ENCODE measurements around the gene GPR42.
"Not testable (repeated sequence)": the region's sequence is repeated elsewhere in the genome, so short reads cannot be mapped to it uniquely, and the experiment has no call there.

The GPR42 gene

DNA sequence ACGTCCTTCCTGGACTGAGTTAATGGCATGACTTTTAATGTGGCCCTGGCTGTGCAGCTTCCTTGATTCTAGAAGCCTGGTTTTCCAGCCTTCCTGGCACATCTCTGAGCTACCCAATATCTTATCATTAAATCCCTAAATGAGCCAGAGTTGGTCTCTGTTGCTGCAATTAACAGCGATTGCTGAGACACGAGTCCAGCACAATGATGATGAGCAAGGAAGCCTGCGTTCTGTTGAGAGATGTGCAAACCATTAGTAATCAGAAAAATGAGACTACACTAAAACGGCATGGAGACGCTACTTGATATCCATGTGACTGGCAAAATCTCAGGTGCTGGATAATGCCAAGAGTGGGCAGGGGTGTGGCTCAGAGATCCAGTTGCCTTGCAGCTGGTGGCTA lies 26.2 kb downstream of the GPR42 start:
- DNase-seq: no peak

DNA sequence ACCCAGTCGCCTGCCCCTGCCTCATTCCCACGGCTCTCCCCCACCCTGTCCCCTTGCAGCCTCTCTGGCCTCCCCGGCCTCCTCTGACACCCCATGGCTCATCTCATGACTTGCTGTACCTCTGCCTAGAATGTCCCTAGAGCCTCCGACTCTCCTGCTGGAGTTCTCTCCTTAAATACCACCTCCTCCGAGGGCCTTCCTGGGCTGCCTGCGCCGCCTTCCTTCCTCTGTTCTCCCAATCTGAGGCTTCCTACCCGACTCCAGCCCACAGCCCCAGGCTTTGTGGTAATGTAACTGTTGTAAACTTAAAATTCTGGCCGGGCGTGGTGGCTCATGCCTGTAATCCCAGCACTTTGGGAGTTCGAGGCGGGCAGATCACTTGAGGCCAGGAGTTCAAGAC lies 27.7 kb downstream of the GPR42 start:
- DNase-seq: no peak

DNA sequence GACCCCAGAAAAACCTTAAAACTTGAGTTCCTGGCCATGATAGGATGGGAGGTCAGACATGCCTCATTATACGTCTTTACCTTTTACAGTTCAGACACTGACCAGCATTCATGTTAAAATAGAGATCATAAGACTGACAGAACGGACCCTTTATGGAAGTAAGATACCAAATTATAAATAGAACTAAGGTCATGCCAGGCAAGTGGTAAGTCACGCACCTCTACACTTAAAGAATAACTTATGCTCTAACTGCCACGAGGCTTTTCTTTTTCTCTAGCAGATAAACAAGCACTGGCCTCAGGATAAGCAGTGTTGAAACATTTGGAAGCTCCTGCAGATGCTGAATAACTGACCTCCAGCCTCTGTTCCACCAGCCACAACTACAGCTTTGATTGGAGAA lies 28.4 kb downstream of the GPR42 start:
- no peak for DNase-seq

DNA sequence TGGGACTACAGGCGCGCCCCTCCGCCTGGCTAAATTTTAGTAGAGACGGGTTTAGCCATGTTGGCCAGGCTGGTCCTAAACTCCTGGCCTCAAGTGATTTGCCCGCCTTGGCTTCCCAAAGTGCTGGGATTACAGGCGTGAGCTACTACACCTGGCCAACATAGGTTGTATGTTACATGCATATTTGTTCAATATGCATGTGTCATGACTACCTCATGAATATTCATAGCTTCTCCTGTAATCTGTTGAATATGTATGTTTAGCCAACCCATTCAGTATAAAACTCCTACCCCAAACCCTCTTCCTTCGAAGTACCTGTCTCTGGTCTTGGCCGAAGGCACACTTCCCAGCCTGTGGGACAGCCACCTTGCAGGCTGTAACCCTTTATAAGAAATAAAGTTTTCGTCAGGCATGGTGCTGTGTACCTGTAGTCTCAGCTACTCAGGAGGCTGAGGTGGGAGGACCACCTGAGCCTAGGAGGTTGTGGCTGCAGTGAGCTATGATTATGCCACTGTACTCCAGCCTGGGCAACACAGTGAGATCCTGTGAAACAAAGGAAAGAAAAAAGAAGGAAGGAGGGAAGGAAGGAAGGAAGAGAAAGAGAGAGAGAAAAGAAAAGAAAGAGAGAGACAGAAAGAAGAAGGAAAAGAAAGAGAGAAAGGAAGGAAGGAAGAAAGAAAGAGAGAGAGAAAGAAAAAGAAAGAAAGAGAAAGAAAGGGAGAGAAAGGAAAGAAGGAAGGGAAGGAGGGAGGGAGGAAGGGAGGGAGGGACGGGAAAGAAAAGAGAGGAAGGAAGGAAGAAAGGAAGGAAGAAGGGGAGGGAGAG lies 29.3 kb downstream of the GPR42 start:
- DNase-seq: no peak

DNA sequence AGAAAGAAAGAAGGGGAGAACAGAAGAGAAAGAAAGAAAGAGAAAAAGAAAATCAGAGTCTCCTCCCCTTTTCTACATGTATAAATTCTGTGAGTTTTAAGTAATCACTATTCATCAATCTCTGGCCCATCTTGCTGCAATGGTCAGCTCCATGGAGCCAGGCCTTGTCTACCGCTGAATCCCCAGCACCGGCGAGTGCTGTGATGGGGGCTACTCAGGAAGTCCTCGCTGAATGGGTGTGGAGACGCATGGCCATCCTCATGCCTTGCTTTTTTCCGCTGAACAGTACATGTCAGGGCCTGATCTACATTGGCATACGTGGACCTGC lies 29.9 kb downstream of the GPR42 start:
- no peak for DNase-seq

DNA sequence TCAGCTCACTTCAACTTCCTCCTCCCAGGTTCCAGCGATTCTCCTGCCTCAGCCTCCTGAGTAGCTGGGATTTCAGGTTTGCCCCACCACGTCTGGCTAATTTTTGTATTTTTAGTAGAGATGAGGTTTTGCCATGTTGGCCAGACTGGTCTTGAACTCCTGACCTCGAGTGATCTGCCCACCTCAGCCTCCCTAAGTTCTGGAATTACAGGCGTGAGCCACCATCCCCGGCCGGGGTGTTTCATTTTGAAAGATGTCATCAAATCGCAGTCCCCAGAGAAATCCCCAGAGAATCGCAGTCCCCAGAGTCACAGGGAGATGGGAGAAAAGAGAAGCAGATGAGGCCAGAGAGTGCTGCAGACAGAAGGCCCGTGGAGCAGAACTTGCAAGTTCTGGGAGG lies 30.5 kb downstream of the GPR42 start:
- not testable (repeated sequence) for DNase-seq

DNA sequence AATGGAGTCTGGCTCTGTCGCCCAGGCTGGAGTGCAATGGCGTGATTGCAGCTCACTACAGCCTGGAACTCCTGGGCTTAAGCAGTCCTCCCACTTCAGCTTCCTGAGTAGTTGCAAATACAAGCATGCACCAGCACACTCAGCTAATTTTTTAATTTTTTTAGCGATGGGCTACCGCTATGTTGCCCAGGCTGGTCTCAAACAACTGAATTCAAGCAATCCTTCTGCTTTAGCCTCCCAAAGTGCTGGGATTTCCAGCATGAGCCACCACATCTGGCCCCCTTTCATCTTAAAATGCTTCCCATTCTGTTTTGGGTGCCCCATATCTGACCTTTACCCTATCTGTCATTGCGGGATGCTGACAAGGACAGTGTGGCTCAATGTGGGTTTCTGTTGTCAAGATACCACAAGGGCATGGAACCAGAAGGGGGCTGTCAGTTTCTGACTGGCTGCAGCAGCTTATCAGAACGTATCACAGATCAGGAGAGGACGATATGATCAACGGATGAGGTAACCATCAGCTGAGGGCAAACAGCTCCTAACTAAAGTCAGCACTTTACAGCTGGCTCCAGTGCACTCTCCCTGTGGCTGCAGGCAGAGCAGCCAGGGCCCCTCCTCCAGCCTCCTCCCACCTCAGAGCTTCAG lies 32.4 kb downstream of the GPR42 start:
- no peak for DNase-seq

DNA sequence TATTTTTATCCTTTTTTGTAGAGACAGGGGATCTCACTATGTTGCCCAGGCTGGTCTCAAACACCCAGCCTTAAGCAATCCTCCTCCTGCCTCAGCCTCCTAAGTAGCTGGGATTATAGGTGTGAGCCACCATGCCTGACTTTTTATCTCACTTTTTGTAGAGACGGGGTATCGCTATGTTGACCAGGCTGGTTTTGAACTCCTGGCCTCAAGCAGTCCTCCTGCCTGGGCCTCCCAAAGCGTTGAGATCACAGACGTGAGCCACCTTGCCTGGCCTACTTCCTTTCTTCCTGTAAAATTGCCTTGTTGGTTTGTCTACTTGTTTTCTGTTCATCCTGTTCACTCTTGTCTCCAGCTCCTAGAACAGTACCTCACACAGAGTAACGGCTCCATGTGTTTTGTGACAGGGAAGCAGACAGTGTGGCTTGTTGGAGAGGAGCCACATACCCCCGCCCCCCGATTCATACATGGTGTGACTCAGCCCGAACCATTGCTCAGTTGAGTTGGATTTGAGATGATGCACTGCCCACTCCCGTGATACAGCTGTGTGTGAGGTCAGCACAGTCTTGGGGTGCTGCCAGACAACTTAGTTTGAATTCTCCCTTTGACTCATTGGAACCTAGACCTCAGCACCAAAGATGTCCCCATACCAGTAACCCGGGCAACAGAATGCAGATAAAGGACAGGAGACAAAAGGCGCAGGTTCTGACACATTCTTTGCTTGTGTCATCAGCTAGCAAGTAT lies 34.2 kb downstream of the GPR42 start:
- DNase-seq: no peak

DNA sequence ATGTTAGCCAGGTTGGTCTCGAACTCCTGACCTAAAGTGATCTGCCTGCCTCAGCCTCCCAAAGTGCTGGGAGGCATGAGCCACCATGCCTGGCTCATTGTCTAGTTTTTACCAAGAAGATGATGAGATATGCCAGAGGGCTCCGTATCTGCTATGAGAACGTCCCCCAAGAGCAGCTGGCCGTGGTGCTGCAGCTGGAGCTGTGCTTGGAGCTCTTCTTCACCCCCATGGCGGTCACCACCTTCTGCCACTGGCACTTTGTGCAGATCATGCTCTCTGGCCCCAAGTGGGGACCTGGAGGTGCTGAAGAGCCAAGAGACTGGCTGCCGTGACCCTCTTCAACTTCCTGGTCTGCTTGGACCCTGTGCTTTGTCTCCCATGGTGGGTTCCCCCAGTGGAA lies 36.8 kb downstream of the GPR42 start:
- DNase-seq: no peak

DNA sequence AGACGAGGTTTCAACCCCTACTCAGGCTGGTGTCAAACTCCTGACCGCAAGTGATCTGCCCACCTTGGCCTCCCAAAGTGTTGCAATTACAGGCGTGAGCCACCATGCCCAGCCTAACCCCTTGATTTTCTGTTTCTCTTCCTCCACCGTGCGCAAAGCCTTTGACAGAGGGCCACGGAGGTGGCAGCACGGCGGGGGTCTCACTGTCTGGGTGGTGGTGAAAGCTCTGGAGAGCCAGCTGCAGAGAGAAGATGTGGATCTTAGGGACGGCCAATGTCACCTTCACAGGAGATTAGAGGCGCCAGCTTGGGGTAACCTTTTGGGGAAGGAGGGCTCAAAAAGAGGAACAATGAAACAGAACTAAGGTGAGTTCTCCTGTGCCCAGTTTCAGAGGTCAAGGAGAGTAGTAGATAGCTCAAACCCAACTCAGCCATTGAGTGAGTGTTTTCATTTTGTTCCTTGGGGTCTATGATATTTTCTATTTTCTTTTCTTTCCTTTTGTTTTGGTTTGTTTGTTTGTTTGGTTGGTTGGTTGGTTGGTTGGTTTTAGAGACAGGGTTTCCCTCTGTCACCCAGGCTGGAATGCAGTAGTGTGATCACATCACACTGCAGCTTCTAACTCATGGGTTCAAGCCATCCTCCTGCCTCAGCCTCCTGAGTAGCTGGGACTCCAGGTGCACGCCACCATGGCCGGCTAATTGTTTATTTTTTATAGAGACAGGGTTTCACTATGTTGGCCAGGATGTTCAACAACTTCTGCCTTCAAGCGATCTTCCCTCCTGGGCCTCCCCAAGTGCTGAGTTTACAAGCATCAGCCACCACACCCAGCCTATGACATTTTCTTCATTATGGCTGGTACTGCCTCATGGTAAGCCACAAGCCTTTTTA lies 37.7 kb downstream of the GPR42 start:
- no peak for DNase-seq

DNA sequence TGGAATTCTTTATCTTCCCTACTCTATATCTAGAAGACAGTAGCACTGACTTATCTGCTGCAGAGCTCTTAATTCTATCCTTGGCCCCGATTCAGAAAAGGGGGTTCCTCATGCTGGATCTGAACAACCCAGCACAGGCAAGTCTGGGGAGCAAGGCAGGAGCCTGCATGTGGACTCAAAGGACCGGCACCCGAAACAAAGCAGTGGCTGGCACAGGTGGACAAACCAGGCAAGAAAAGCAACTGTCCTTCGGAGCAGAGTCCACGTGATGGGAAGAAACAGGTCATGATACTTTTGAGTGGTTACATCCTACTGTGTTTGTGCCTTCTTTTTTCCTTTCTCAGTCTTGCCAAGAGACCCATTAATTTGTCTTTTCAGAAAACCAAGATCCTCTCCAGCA lies 38.3 kb downstream of the GPR42 start:
- DNase-seq: no peak

DNA sequence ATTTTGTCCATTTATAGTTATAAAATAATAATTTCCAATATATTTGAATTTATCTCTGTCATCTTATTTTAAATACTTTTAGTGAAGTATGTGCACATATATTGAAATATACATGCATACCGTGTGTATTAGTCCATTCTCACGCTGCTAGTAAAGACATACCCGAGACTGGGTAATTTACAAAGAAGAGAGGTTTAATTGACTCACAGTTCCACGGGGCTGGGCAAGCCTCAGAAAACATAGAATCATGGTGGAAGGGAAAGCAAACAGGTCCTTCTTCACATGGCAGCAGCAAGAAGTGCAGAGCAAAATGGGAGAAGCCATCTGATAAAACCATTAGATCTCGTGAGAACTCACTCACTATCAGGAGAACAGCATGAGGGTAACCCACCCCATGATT lies 39.6 kb downstream of the GPR42 start:
- no peak for DNase-seq

DNA sequence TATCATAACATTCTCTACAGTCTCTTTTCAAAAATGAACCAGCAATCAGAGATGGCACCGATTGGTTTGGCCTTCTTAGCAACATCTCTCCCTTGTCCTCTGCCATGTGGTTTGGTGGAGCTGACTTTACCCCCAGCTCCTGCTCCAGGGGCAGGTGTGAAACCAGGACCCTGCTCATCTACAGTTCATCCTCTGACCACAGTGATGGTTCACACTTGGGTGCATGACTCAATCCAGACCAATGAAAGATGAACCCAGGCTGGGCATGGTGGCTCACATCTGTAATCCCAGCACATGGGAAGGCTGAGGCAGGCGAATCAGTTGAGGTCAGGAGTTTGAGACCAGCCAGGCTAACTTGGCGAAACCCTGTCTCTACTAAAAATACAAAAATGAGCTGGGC lies 43.6 kb downstream of the GPR42 start:
- no peak for DNase-seq

DNA sequence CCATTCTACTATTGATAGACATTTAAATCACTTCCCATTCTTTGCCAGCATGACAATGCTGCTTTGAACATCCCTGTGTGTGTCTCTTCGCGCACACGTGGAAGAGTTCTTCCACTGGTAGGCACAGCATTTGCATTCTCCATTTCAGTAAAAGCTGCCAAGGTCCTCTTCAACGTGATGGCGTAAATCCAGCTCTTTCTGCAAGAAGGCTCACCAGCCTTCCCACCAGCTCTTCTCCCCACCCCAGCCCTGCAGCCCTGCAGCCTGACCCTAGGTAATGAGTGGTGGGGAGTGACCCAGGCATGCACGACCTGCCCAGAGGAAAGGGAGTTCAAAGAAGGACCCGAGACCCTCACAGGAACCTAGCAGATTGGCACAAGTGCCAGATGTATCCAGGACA lies 45.5 kb downstream of the GPR42 start:
- DNase-seq: no peak

DNA sequence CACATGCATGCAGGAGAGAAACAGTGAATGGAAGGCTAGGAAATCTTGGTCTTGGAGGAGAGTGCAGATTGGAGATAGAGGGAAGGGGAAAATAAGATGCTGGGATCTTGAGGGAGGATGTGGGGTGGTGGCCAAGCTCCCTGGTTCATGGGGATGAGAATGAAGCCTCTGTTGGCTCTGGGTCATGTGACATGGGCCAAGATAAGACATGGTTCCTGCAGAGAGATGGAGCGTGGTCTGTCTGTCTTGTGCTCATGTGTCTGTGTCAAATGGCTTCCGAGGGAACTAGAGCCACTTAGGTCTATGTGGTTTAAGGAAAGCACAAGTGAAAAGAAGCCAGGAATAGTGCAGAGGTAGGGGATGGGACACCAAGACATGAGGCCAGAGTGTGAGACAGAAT lies 46.4 kb downstream of the GPR42 start:
- DNase-seq: no peak

DNA sequence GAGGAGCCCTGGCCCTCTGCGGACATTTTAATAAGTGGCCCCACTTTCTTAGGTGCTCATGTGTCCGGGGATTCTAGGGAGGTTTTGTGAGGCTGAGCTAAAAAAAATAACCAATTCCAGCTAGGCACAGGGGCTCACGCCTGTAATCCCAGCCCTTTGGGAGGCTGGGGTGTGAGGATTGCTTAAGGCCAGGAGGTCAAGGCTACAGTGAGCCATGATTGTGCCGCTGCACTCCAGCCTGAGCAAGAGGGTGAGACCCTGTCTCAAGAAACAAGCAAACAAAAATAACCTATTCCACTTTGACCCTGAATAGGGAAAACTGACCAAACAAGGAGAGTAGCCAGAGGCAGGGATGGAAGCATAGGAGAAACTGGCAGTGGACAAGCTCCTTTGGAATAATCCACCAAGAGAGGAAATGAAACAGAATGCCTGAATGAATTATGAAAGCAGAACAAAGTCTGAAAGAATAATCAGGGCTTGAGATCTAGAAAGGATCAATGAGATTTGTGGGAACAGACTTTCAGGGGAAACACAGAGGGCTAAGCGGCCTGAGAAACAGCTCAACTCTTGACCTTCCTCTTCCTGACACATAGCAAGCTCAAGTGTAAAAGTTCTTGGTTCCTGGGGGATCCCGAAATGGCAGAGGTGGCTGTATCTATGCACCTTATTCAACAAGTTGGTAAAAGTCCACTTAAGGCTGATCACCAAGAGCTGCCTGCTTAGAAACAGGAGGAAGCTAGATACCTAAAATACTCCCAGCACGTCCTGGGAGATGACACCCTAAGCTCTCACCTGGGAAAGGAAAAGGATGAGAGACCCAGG lies 47.1 kb downstream of the GPR42 start:
- DNase-seq: no peak

DNA sequence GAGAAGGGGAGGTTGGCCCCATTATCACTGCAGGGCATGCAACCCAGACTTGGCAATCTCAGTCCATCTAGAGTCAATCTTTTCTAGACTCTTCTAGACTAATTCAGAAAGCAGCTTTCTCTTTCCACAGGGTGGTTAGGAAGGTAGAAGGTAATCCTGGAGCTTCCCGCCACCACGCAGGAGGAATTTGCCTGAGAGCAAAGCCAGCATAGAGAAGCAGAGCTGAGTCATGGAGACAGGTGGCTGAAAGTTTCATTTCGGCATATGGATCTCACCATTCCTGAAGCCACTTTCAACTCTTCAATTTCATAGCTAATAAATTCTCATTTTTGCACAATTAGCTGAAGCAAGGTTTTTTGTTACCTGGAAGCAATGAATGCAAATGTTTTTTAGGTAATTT lies 48.2 kb downstream of the GPR42 start:
- DNase-seq: no peak

DNA sequence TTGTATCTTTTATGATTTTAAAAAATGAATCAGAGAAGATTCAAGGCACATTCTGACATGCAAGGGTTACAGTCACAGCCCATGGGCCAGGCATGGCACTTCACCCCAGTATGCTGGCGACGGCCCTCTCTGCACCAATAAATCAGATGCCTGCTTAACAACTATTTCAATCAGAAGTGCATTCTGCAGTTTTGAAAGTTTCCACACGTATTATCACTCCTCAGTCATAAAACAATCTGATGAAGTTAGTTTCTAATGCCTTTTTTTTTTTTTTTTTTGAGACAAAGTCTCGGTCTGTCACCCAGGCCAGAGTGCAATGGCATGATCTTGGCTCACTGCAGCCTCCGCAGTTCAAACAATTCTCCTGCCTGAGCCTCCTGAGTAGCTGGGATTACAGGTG lies 48.9 kb downstream of the GPR42 start:
- no peak for DNase-seq

DNA sequence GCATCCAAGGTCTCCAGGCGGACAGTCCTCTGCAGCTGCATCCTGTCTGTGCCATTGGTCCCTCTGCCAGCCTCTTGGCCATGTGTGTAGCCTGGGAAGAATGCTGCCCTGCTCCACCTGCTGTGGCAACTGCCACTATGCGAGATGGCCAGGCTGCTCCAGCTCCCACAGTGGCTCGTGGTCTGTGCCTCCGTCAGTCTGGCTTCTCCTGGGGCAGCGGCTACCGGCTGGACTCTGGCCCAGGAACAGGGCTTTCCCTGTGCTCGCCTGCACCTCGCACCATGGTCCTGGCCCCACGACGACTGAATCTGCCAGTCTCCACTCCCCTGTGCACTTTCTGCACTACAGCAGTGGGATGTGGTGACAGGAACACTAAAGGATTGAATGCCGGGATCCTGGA lies 50.5 kb downstream of the GPR42 start:
- no peak for DNase-seq

Measured in stimulated activated CD4-positive, alpha-beta T cell treated with anti-CD3 and anti-CD28 coated beads, Interleukin-12 subunit alpha, Interleukin-12 subunit beta, amount 100 ng/mL, for 4 hours (primary cell).